ENCODE results near the gene BCL2L1. TPM values are rescaled to one million over a fixed set of nuclear protein-coding genes. Genes with fewer than 3 reads are reported as not detected.

Gene BCL2L1
- total and polyA plus RNA-seq, 2 donors (not counting 3 experiments of a cell fraction or from before 2014, with no cell fraction given): 78.0 to 101 TPM

DNA sequence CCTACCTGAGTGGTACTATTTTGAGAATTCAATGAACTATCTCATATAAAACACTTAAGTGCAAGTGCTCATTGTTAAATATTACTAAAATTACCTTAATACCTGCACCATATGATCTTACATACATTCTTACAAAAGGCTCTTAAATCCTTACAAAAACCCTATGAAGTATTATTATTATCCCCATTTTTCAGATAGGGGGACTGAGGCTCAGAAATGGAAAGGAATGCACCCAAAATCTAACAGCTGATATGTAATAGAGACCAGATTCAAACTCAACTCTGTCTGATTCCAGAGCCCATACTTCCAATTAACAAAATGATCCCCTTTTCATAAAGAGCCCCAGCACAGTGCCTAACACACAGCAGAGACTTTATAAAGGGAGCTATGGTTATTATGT, 17.5 kb downstream of the BCL2L1 start:
- BruUV-seq (replicated peaks): no TSS peak
- DNase-seq (ENCODE audit: low read depth, low spot score) (no peak), FAIRE-seq (peak; percentile 42)
- H3K27ac ChIP-seq (ENCODE audit: insufficient read depth, low read depth, low read length): peak overlapping the region; percentile 77
- no peaks in the 10 kb centered on the region for H3K27me3 ChIP-seq (ENCODE audit: control insufficient read depth in 2 of 2, insufficient read depth in 2 of 2, low read length in 2 of 2)
- ChIA-PET POLR2A (interaction anchor here (1.4 kb wide), 1 partner anchor 8 kb away, joined by 6 read pairs; no protein-coding TSS in a partner anchor), CTCF (interaction anchor here (0.8 to 5.8 kb wide), 6 partner anchors 8 to 43 kb away, joined by 3 to 30 read pairs (median 11); partner anchors contain the start of gene BCL2L1)
- peaks cover 7 to 15% of the 10 kb centered on the region in 2 experiments for H3K36me3 ChIP-seq (ENCODE audit: control insufficient read depth in 2 of 2, extremely low read depth in 1 of 2, insufficient read depth in 2 of 2, low read length in 2 of 2)
- peaks cover 88% of the 10 kb centered on the region for H3K79me2 ChIP-seq (ENCODE audit: control insufficient read depth, insufficient read depth, low read length)
- intact Hi-C loops (cut with micrococcal nuclease) (no loop called here), dilution Hi-C loops (cut with MboI; ENCODE audit: extremely low pct_ligation_motif_present, low sequenced_read_pairs) (no loop called here)
- H3K4me1 ChIP-seq (ENCODE audit: control insufficient read depth, extremely low read depth, insufficient read depth, low read length): peaks cover 23% of the 10 kb centered on the region
- no peaks in the 10 kb centered on the region for H4K20me1 ChIP-seq (replicated peaks; ENCODE audit: control insufficient read depth, extremely low read depth, insufficient read depth, low read length)
- no peaks in the 10 kb centered on the region for H3K9me3 ChIP-seq (replicated peaks; ENCODE audit: control insufficient read depth, insufficient read depth, low read length)
- H2AFZ ChIP-seq (ENCODE audit: low read depth, low read length): no peak overlapping the region
- no peaks in the 10 kb centered on the region for H3K9me1 ChIP-seq (replicated peaks; ENCODE audit: control insufficient read depth, extremely low read depth, insufficient read depth, low read length)
- TF ChIP-seq EZH2 (IDR thresholded peaks at IDR 0.05; ENCODE audit: borderline replicate concordance, low read depth, low read length, severe bottlenecking): no peak
- TF ChIP-seq MYC (IDR thresholded peaks at IDR 0.05; ENCODE audit: low read depth, low read length): no peak
- TF ChIP-seq, protein P1, sequence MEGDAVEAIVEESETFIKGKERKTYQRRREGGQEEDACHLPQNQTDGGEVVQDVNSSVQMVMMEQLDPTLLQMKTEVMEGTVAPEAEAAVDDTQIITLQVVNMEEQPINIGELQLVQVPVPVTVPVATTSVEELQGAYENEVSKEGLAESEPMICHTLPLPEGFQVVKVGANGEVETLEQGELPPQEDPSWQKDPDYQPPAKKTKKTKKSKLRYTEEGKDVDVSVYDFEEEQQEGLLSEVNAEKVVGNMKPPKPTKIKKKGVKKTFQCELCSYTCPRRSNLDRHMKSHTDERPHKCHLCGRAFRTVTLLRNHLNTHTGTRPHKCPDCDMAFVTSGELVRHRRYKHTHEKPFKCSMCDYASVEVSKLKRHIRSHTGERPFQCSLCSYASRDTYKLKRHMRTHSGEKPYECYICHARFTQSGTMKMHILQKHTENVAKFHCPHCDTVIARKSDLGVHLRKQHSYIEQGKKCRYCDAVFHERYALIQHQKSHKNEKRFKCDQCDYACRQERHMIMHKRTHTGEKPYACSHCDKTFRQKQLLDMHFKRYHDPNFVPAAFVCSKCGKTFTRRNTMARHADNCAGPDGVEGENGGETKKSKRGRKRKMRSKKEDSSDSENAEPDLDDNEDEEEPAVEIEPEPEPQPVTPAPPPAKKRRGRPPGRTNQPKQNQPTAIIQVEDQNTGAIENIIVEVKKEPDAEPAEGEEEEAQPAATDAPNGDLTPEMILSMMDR (IDR thresholded peaks at IDR 0.05; ENCODE audit: extremely low read depth in 1 of 2, insufficient read depth in 1 of 2, low read depth in 1 of 2, low read length in 2 of 2): no peak
- TF ChIP-seq POLR2AphosphoS5 (IDR thresholded peaks at IDR 0.05; ENCODE audit: insufficient read depth, low read depth, low read length): no peak
- TF ChIP-seq, protein P2, sequence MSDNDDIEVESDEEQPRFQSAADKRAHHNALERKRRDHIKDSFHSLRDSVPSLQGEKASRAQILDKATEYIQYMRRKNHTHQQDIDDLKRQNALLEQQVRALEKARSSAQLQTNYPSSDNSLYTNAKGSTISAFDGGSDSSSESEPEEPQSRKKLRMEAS (IDR thresholded peaks at IDR 0.05; ENCODE audit: insufficient read depth, insufficient read length): no peak
- TF ChIP-seq POLR2A (IDR thresholded peaks at IDR 0.05; ENCODE audit: low read depth, low read length): no peak
- no peak for TF ChIP-seq FOS (IDR thresholded peaks at IDR 0.05; ENCODE audit: borderline replicate concordance, insufficient read depth, low read length)
- TF ChIP-seq GATA2 (IDR thresholded peaks at IDR 0.05; ENCODE audit: insufficient read depth, insufficient read length, low read depth, low read length): no peak
- no peak for TF ChIP-seq JUN (IDR thresholded peaks at IDR 0.05; ENCODE audit: borderline replicate concordance, insufficient read depth, insufficient read length, low read depth)
- peak overlapping the region; percentile 32 for H3K4me2 ChIP-seq (ENCODE audit: insufficient read depth, low read length)
- no peak overlapping the region for H3K9ac ChIP-seq (replicated peaks; ENCODE audit: extremely low read depth, insufficient read depth, low read length)
- no peak overlapping the region for H3K4me3 ChIP-seq (replicated peaks in 1 of 3; ENCODE audit: insufficient read depth in 1 of 3, low read depth in 1 of 3, low read length in 3 of 3)

All from endothelial cell of umbilical vein (primary cell).